ENCODE data around the gene BICRAL.
"Not testable (repeated sequence)": the region's sequence is repeated elsewhere in the genome, so short reads cannot be mapped to it uniquely, and the experiment has no call there.

BICRAL gene

DNA sequence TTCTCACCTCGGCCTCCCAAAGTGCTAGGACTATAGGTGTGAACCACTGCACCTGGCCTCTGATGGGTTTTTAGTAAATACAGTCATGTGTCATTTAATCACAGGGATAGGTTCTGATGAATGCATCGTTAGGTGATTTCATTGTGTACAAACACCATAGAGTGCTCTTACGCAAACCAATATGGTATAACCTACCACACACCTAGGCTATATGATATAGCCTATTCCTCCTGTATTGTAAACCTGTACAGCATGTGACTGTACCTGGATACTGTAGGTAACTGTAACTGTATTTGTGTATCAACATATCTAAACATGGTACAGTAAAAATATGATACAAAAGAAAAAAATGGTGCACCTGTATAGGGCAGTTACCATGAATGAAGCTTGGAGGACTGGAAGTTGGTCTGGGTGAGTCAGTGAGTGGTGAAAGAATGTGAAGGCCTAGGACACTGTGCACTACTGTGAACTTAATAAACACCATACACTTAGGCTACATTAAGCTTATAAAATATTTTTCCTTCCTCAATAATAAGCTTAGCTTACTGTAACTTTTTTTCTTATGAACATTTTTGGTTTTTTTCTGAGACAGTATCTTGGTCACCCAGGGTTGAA is 10.0 kb downstream of the BICRAL start:
- H3K4me1 ChIP-seq (ENCODE audit: control insufficient read depth, insufficient read depth, low read length): peaks cover 17% of the 10 kb centered on the region
- no peak overlapping the region for H3K4me3 ChIP-seq (ENCODE audit: insufficient read depth, low read depth, low read length)
- no peaks in the 10 kb centered on the region for H3K36me3 ChIP-seq (ENCODE audit: control insufficient read depth, insufficient read depth, low read length)
- H3K27ac ChIP-seq (ENCODE audit: insufficient read depth, low read depth, low read length, poor library complexity, severe bottlenecking): no peak overlapping the region
- H3K27me3 ChIP-seq (ENCODE audit: control insufficient read depth, insufficient read depth, low read length, poor library complexity, severe bottlenecking): no peaks in the 10 kb centered on the region
- no peaks in the 10 kb centered on the region for H3K9me3 ChIP-seq (ENCODE audit: control insufficient read depth, low read length)
- 90 to 97% methylated on average over 3 of the region's 3 CpGs for WGBS, 2 experiments

DNA sequence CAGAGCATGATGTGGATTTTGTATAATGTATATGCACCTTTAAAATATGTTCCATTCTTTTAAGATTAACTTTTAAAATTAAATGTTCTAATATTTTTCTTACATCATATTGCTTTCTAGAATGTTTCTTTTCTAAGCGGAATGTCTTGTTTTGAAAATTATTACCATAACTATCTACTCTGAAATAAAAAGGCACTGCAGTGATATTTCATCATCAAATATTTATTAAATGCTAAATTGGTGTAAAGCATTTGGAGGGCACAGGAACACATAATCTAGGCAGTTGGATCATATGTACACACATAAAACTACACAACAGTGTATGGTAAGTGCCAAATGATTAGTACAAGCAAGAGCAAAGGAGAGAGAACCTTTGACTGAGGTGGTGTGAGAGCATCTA is 13.8 kb downstream of the BICRAL start:
- H3K4me1 ChIP-seq (ENCODE audit: control insufficient read depth, insufficient read depth, low read length): peaks cover 4% of the 10 kb centered on the region
- H3K9me3 ChIP-seq (ENCODE audit: control insufficient read depth, low read length): no peaks in the 10 kb centered on the region
- H3K36me3 ChIP-seq (ENCODE audit: control insufficient read depth, insufficient read depth, low read length): no peaks in the 10 kb centered on the region
- H3K27me3 ChIP-seq (ENCODE audit: control insufficient read depth, insufficient read depth, low read length, poor library complexity, severe bottlenecking): no peaks in the 10 kb centered on the region
- no peak overlapping the region for H3K4me3 ChIP-seq (ENCODE audit: insufficient read depth, low read depth, low read length)
- no peak overlapping the region for H3K27ac ChIP-seq (ENCODE audit: insufficient read depth, low read depth, low read length, poor library complexity, severe bottlenecking)
- no CpG with 5 or more reads among the region's 1 CpG for WGBS, 2 experiments

GRCh38 chr6:42796171-42796570 is 14.3 kb downstream of the BICRAL start:
- no peak overlapping the region for H3K4me3 ChIP-seq (ENCODE audit: insufficient read depth, low read depth, low read length)
- no peaks in the 10 kb centered on the region for H3K27me3 ChIP-seq (ENCODE audit: control insufficient read depth, insufficient read depth, low read length, poor library complexity, severe bottlenecking)
- H3K36me3 ChIP-seq (ENCODE audit: control insufficient read depth, insufficient read depth, low read length): no peaks in the 10 kb centered on the region
- no peak overlapping the region for H3K27ac ChIP-seq (ENCODE audit: insufficient read depth, low read depth, low read length, poor library complexity, severe bottlenecking)
- 95% methylated on average over 4 of the region's 4 CpGs for WGBS, 2 experiments
- H3K9me3 ChIP-seq (ENCODE audit: control insufficient read depth, low read length): no peaks in the 10 kb centered on the region
- H3K4me1 ChIP-seq (ENCODE audit: control insufficient read depth, insufficient read depth, low read length): no peaks in the 10 kb centered on the region

GRCh38 chr6:42797696-42798095 is 15.8 kb downstream of the BICRAL start:
- not testable (repeated sequence) for H3K4me1 ChIP-seq (ENCODE audit: control insufficient read depth, insufficient read depth, low read length); H3K27me3 ChIP-seq (ENCODE audit: control insufficient read depth, insufficient read depth, low read length, poor library complexity, severe bottlenecking); H3K4me3 ChIP-seq (ENCODE audit: insufficient read depth, low read depth, low read length); H3K9me3 ChIP-seq (ENCODE audit: control insufficient read depth, low read length); H3K27ac ChIP-seq (ENCODE audit: insufficient read depth, low read depth, low read length, poor library complexity, severe bottlenecking); H3K36me3 ChIP-seq (ENCODE audit: control insufficient read depth, insufficient read depth, low read length)
- WGBS, 2 experiments: 89 to 95% methylated on average over 3 of the region's 3 CpGs

GRCh38 chr6:42805297-42805861 is 23.5 kb downstream of the BICRAL start:
- Histone ChIP-seq H3K27me3 (ENCODE audit: control insufficient read depth, insufficient read depth, low read length, poor library complexity, severe bottlenecking) (no peaks in the 10 kb centered on the region), H3K4me3 (ENCODE audit: insufficient read depth, low read depth, low read length) (no peak overlapping the region), H3K36me3 (ENCODE audit: control insufficient read depth, insufficient read depth, low read length) (no peaks in the 10 kb centered on the region), H3K4me1 (ENCODE audit: control insufficient read depth, insufficient read depth, low read length) (no peaks in the 10 kb centered on the region), H3K9me3 (ENCODE audit: control insufficient read depth, low read length) (no peaks in the 10 kb centered on the region), H3K27ac (ENCODE audit: insufficient read depth, low read depth, low read length, poor library complexity, severe bottlenecking) (no peak overlapping the region)
- WGBS, 2 experiments: 91 to 92% methylated on average over 7 of the region's 7 CpGs

DNA sequence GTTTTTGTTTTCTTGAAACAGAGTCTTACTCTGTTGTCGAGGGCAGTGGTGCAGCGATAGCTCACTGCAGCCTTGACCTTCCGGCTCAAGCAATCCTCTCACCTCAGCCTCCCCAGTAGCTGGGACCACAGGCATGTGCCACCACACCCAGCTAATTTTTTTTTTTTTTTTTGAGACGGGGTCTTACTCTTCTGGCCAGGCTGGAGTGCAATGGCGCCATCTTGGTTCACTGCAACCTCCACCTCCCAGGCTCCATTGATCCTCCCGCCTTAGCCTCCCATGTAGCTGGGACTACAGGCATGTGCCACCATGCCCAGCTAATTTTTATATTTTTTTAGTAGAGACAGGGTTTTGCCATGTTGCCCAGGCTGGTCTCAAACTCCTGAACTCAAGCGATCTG is 24.5 kb downstream of the BICRAL start:
- not testable (repeated sequence) for H3K4me1 ChIP-seq (ENCODE audit: control insufficient read depth, insufficient read depth, low read length); H3K9me3 ChIP-seq (ENCODE audit: control insufficient read depth, low read length); H3K36me3 ChIP-seq (ENCODE audit: control insufficient read depth, insufficient read depth, low read length); H3K27me3 ChIP-seq (ENCODE audit: control insufficient read depth, insufficient read depth, low read length, poor library complexity, severe bottlenecking); H3K4me3 ChIP-seq (ENCODE audit: insufficient read depth, low read depth, low read length); H3K27ac ChIP-seq (ENCODE audit: insufficient read depth, low read depth, low read length, poor library complexity, severe bottlenecking)
- 87 to 91% methylated on average over 7 of the region's 7 CpGs for WGBS, 2 experiments

DNA sequence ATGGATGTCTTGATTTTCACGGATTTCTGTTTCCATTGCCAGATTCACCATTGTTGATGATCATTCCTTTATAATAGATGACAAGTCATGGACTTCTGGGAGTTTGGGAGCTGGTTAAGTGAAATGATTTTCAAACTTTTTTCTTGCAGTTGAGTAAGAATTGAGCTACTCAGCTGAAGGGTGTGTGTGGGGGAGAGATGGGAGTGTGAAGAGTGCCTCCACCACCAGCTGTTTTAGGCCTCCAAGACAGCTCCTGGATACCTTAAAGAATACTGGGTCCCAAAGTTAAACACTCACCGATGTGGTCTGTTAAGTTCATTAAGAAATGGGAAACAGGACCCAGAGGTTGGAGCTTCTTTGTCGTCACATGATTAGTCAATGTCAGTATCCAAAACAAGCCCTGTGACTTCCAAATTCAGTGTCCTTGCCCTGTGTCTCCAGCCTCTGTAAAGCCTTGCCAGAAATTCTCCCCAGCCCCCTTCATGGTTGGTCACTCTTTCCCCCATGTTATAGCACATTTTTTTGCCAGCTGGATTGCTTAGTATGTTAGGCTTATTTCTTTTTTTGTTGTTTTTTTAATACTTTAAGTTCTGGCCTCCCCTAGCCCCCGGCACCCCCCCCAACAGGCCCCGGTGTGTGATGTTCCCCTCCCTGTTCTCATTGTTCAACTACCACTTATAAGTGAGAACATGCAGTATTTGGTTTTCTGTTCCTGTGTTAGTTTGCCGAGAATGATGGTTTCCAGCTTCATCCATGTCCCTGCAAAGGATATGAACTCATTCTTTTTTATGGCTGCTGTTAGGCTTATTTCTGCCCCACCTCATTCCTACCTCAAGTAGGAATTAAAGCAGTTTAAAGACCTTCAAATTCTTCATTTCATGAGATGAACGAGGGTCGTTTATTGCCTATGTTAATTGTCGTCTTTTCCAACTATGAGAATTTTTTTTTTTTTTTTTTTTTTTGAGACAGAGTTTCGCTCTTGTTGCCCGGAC is 26.9 kb downstream of the BICRAL start:
- WGBS, 2 experiments: 93 to 97% methylated on average over 10 to 11 of the region's 11 CpGs
- H3K27me3 ChIP-seq (ENCODE audit: control insufficient read depth, insufficient read depth, low read length, poor library complexity, severe bottlenecking): no peaks in the 10 kb centered on the region
- no peak overlapping the region for H3K4me3 ChIP-seq (ENCODE audit: insufficient read depth, low read depth, low read length)
- no peak overlapping the region for H3K27ac ChIP-seq (ENCODE audit: insufficient read depth, low read depth, low read length, poor library complexity, severe bottlenecking)
- H3K9me3 ChIP-seq (ENCODE audit: control insufficient read depth, low read length): no peaks in the 10 kb centered on the region
- no peaks in the 10 kb centered on the region for H3K36me3 ChIP-seq (ENCODE audit: control insufficient read depth, insufficient read depth, low read length)
- no peaks in the 10 kb centered on the region for H3K4me1 ChIP-seq (ENCODE audit: control insufficient read depth, insufficient read depth, low read length)

DNA sequence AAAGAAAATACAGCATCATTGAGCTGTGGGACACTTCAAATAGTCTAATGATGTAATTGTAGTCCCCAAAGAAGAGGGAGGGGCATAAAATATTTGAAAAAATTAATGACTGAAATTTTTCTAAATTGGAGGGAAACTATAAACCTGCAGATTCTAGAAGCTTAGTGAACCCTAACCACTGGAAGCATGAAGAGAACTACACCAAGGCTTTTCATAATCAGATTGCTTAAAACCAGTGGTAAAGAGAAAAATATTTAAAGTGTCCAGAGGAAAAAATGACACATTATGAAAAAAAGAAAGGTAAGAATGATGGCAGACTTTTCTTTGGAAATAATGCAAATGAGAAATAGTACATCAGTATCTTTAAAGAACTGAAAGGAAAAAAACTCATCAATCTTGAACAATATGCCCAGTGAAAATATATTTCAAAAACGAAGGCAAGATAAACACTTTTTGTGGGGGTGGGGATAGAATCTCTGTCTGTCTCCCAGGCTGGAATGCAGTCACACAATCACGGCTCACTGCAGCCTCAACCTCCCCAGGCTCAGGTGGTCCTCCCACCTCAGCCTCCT is 31.3 kb downstream of the BICRAL start:
- WGBS, 2 experiments: 86 to 93% methylated on average over 2 of the region's 2 CpGs
- Histone ChIP-seq H3K36me3 (ENCODE audit: control insufficient read depth, insufficient read depth, low read length) (no peaks in the 10 kb centered on the region), H3K27ac (ENCODE audit: insufficient read depth, low read depth, low read length, poor library complexity, severe bottlenecking) (no peak overlapping the region), H3K4me3 (ENCODE audit: insufficient read depth, low read depth, low read length) (no peak overlapping the region), H3K9me3 (ENCODE audit: control insufficient read depth, low read length) (no peaks in the 10 kb centered on the region), H3K4me1 (ENCODE audit: control insufficient read depth, insufficient read depth, low read length) (no peaks in the 10 kb centered on the region), H3K27me3 (ENCODE audit: control insufficient read depth, insufficient read depth, low read length, poor library complexity, severe bottlenecking) (no peaks in the 10 kb centered on the region)

DNA sequence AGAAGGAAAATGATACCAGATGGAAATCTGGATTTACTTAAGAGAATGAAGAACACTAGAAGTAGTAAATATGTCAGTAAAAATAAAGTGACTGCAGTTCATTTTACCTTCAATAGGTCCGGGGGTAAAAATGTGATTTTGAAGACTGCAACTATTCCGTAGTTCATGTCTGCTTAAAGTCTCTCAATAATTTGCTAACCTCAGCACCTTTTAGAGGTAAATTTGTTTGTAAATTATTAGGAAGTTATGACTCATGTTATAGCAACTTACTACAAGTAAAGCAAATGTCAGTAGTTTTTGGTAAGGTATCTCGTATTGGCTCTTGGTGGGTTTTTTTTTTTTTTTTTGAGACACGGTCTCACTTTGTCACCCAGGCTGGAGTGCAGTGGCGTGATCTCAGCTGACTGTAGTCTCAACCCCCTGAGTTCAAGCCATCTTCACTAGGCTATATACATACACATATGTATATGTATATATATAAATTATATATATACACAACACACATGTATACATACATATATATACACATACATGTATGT is 32.1 kb downstream of the BICRAL start:
- Histone ChIP-seq H3K27me3 (ENCODE audit: control insufficient read depth, insufficient read depth, low read length, poor library complexity, severe bottlenecking) (no peaks in the 10 kb centered on the region), H3K36me3 (ENCODE audit: control insufficient read depth, insufficient read depth, low read length) (no peaks in the 10 kb centered on the region), H3K9me3 (ENCODE audit: control insufficient read depth, low read length) (no peaks in the 10 kb centered on the region), H3K27ac (ENCODE audit: insufficient read depth, low read depth, low read length, poor library complexity, severe bottlenecking) (no peak overlapping the region), H3K4me1 (ENCODE audit: control insufficient read depth, insufficient read depth, low read length) (no peaks in the 10 kb centered on the region), H3K4me3 (ENCODE audit: insufficient read depth, low read depth, low read length) (no peak overlapping the region)
- WGBS, 2 experiments: 94 to 100% methylated on average over 3 of the region's 5 CpGs

DNA sequence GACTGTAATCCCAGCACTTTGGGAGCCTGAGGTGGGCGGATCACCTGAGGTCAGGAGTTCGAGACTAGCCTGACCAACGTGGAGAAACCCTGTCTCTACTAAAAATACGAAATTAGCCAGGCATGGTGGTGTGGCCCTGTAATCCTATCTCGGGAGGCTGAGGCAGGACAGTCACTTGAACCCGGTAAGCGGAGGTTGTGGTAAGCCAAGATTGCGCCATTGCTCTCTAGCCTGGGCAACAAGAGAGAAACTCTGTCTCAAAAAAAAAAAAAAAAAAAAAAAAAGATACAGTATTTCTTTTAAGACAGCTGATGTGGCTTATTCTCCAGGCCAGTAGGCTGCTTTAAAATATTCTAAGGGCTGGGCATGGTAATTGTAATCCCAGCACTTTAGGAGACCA is 33.9 kb downstream of the BICRAL start:
- H3K4me3 ChIP-seq (ENCODE audit: insufficient read depth, low read depth, low read length); H3K9me3 ChIP-seq (ENCODE audit: control insufficient read depth, low read length); H3K36me3 ChIP-seq (ENCODE audit: control insufficient read depth, insufficient read depth, low read length); H3K4me1 ChIP-seq (ENCODE audit: control insufficient read depth, insufficient read depth, low read length); H3K27me3 ChIP-seq (ENCODE audit: control insufficient read depth, insufficient read depth, low read length, poor library complexity, severe bottlenecking); H3K27ac ChIP-seq (ENCODE audit: insufficient read depth, low read depth, low read length, poor library complexity, severe bottlenecking): not testable (repeated sequence)
- WGBS, 2 experiments: 96% methylated on average over 8 of the region's 8 CpGs
